ENCODE data around the gene TMEM106B. TPM values are rescaled to one million over a fixed set of nuclear protein-coding genes. Genes with fewer than 3 reads are reported as not detected.

The TMEM106B gene
- total RNA-seq, 4 donors from 2014 or later = 49.2 to 88.4 (median 66.8) TPM

GRCh38 chr7:12244694-12245093 lies 33.6 kb downstream of the TMEM106B start:
- no peak for ATAC-seq
- WGBS, 2 donors (ENCODE audit: low coverage in 1 of 2) = 33 to 39% methylated on average over 2 of the region's 2 CpGs
- no peaks in the 10 kb centered on the region for H3K4me1 ChIP-seq
- no peak overlapping the region for H3K27ac ChIP-seq
- no peaks in the 10 kb centered on the region for H3K9me3 ChIP-seq
- no peaks in the 10 kb centered on the region for H3K27me3 ChIP-seq
- H3K4me3 ChIP-seq = no peak overlapping the region
- TF ChIP-seq POLR2AphosphoS5 (IDR thresholded peaks at IDR 0.05) (no peak), EP300 (IDR thresholded peaks at IDR 0.05) (no peak), POLR2A (IDR thresholded peaks at IDR 0.05) (no peak), CTCF (IDR thresholded peaks at IDR 0.05) (no peak)
- H3K36me3 ChIP-seq = no peaks in the 10 kb centered on the region

GRCh38 chr7:12249706-12250105 lies 38.6 kb downstream of the TMEM106B start:
- H3K9me3 ChIP-seq = no peaks in the 10 kb centered on the region
- no peak overlapping the region for H3K27ac ChIP-seq
- no peaks in the 10 kb centered on the region for H3K4me1 ChIP-seq
- no peak for ATAC-seq
- no peaks in the 10 kb centered on the region for H3K36me3 ChIP-seq
- 71 to 78% methylated on average over 2 to 3 of the region's 3 CpGs for WGBS, 2 donors (ENCODE audit: low coverage in 1 of 2)
- H3K27me3 ChIP-seq = no peaks in the 10 kb centered on the region
- no peak overlapping the region for H3K4me3 ChIP-seq
- TF ChIP-seq EP300 (IDR thresholded peaks at IDR 0.05) (no peak), CTCF (IDR thresholded peaks at IDR 0.05) (no peak), POLR2AphosphoS5 (IDR thresholded peaks at IDR 0.05) (no peak), POLR2A (IDR thresholded peaks at IDR 0.05) (no peak)

GRCh38 chr7:12250232-12250631 lies 39.1 kb downstream of the TMEM106B start:
- H3K9me3 ChIP-seq = no peaks in the 10 kb centered on the region
- H3K27ac ChIP-seq = no peak overlapping the region
- H3K27me3 ChIP-seq = no peaks in the 10 kb centered on the region
- TF ChIP-seq POLR2AphosphoS5 (IDR thresholded peaks at IDR 0.05) (no peak), POLR2A (IDR thresholded peaks at IDR 0.05) (no peak), CTCF (IDR thresholded peaks at IDR 0.05) (no peak), EP300 (IDR thresholded peaks at IDR 0.05) (no peak)
- H3K4me3 ChIP-seq = no peak overlapping the region
- ATAC-seq = no peak
- no peaks in the 10 kb centered on the region for H3K36me3 ChIP-seq
- H3K4me1 ChIP-seq = no peaks in the 10 kb centered on the region

- WGBS, 2 donors (ENCODE audit: low coverage in 1 of 2) = 67 to 69% methylated on average over 2 of the region's 2 CpGs
- H3K4me3 ChIP-seq = no peak overlapping the region
- H3K9me3 ChIP-seq = no peaks in the 10 kb centered on the region
- no peaks in the 10 kb centered on the region for H3K4me1 ChIP-seq
- ATAC-seq = no peak
- TF ChIP-seq EP300 (IDR thresholded peaks at IDR 0.05) = no peak
- no peak for TF ChIP-seq POLR2A (IDR thresholded peaks at IDR 0.05)
- no peak for TF ChIP-seq POLR2AphosphoS5 (IDR thresholded peaks at IDR 0.05)
- TF ChIP-seq CTCF (IDR thresholded peaks at IDR 0.05) = no peak
- H3K27ac ChIP-seq = no peak overlapping the region
- H3K27me3 ChIP-seq = no peaks in the 10 kb centered on the region
- H3K36me3 ChIP-seq = no peaks in the 10 kb centered on the region
Measured at GRCh38 chr7:12256090-12256489, 45.0 kb downstream of the TMEM106B start.

GRCh38 chr7:12257582-12257981 lies 46.5 kb downstream of the TMEM106B start:
- no peaks in the 10 kb centered on the region for H3K36me3 ChIP-seq
- H3K9me3 ChIP-seq = no peaks in the 10 kb centered on the region
- H3K4me3 ChIP-seq = no peak overlapping the region
- 71 to 82% methylated on average over 2 of the region's 2 CpGs for WGBS, 2 donors (ENCODE audit: low coverage in 1 of 2)
- no peak for ATAC-seq
- H3K27me3 ChIP-seq = no peaks in the 10 kb centered on the region
- no peak overlapping the region for H3K27ac ChIP-seq
- no peak for TF ChIP-seq POLR2AphosphoS5 (IDR thresholded peaks at IDR 0.05)
- no peak for TF ChIP-seq POLR2A (IDR thresholded peaks at IDR 0.05)
- no peak for TF ChIP-seq EP300 (IDR thresholded peaks at IDR 0.05)
- TF ChIP-seq CTCF (IDR thresholded peaks at IDR 0.05) = no peak
- no peaks in the 10 kb centered on the region for H3K4me1 ChIP-seq
